Astrocyte (in vitro differentiated cells and primary cell): ENCODE results near the gene TRPV5. TPM values are rescaled to one million over a fixed set of nuclear protein-coding genes. Genes with fewer than 3 reads are reported as not detected.
A peak's percentile ranks its signal among the peaks of the same experiment; 100 is the strongest.

Experiments
- DNase-seq: peaks from one replicate; pipeline ENCODE4 v3.0.0-alpha.2; 2010; ENCODE audit warnings: low read depth
- FAIRE-seq: peaks from 2 replicates; lab custom pipeline; 2011; peaks lifted over from hg19 to GRCh38; lab: Jason Lieb, UNC
- H2AFZ ChIP-seq: 2 replicates; pipeline ENCODE4 v1.6.0; 2012; ENCODE audit warnings: low read depth, low read length, inconsistent platforms
- H3K27ac ChIP-seq: 2 replicates; pipeline ENCODE4 v1.5.1; 2011; ENCODE audit warnings: low read depth, low read length, inconsistent platforms
- H3K27me3 ChIP-seq: 2 replicates; pipeline ENCODE4 v1.6.0; 2011; ENCODE audit warnings: low read length, inconsistent platforms; ENCODE audit not compliant: insufficient read depth
- H3K36me3 ChIP-seq: 2 replicates; pipeline ENCODE4 v1.5.1; 2011; ENCODE audit warnings: low read length, inconsistent platforms; ENCODE audit not compliant: insufficient read depth
- H3K4me1 ChIP-seq: 2 replicates; pipeline ENCODE4 v1.5.1; 2011; ENCODE audit warnings: low read length, inconsistent platforms; ENCODE audit not compliant: insufficient read depth
- H3K4me2 ChIP-seq: 2 replicates; pipeline ENCODE4 v1.6.0; 2012; ENCODE audit warnings: low read length, inconsistent platforms
- H3K4me3 ChIP-seq: 2 replicates; pipeline ENCODE4 v1.5.1; 2011; ENCODE audit warnings: low read depth, mild to moderate bottlenecking, low read length, inconsistent platforms; ENCODE audit not compliant: insufficient read depth
- H3K79me2 ChIP-seq: 2 replicates; pipeline ENCODE4 v1.6.0; 2012; ENCODE audit warnings: mild to moderate bottlenecking, low read length, inconsistent platforms; ENCODE audit not compliant: insufficient read depth
- H3K9ac ChIP-seq: 2 replicates; pipeline ENCODE4 v1.6.0; 2012; ENCODE audit warnings: mild to moderate bottlenecking, low read length, inconsistent platforms
- H3K9me3 ChIP-seq: 2 replicates; pipeline ENCODE4 v1.5.1; 2012; ENCODE audit warnings: low read depth, mild to moderate bottlenecking, low read length, inconsistent platforms; ENCODE audit not compliant: insufficient read depth
- H4K20me1 ChIP-seq: 2 replicates; pipeline ENCODE4 v1.6.0; 2012; ENCODE audit warnings: low read length, inconsistent platforms; ENCODE audit not compliant: insufficient read depth
- H3K27ac Mint-ChIP-seq: one replicate; pipeline ENCODE4 v1.8.0; 2021; ENCODE audit warnings: mild to moderate bottlenecking, mixed read lengths; ENCODE audit not compliant: unreplicated experiment
- H3K27me3 Mint-ChIP-seq: one replicate; pipeline ENCODE4 v1.8.0; 2021; ENCODE audit warnings: low read depth, mixed read lengths; ENCODE audit not compliant: unreplicated experiment
- H3K36me3 Mint-ChIP-seq: one replicate; pipeline ENCODE4 v1.8.0; 2021; ENCODE audit warnings: low read depth, mixed read lengths; ENCODE audit not compliant: unreplicated experiment
- H3K4me1 Mint-ChIP-seq: one replicate; pipeline ENCODE4 v1.8.0; 2021; ENCODE audit warnings: low read depth, mixed read lengths; ENCODE audit not compliant: unreplicated experiment
- H3K4me3 Mint-ChIP-seq: one replicate; pipeline ENCODE4 v1.8.0; 2021; ENCODE audit warnings: mild to moderate bottlenecking, moderate library complexity, mixed read lengths; ENCODE audit not compliant: unreplicated experiment
- H3K9me3 Mint-ChIP-seq: one replicate; pipeline ENCODE4 v1.8.0; 2021; ENCODE audit warnings: mild to moderate bottlenecking, mixed read lengths; ENCODE audit not compliant: unreplicated experiment
- CTCF ChIP-seq: IDR thresholded peaks from 2 replicates; pipeline ENCODE4 v1.5.1; 2011; ENCODE audit warnings: low read depth, mild to moderate bottlenecking, inconsistent platforms, low read length, moderate library complexity; ENCODE audit not compliant: insufficient read depth
- EZH2 ChIP-seq: IDR thresholded peaks from 2 replicates; pipeline ENCODE4 v1.6.1; 2012; ENCODE audit warnings: mild to moderate bottlenecking, low read length, inconsistent platforms; ENCODE audit not compliant: insufficient read depth
- total RNA-seq: library from RNA; stranded (reverse); gene quantifications from 2 replicates; pipeline ENCODE4 v1.2.1, GENCODE V29; 2021

Gene TRPV5
- total RNA-seq, 1 donor from 2014 or later, result not detected

- Histone ChIP-seq H2AFZ (no peak overlapping the region), H3K4me3 (no peak overlapping the region), H3K4me1 (no peaks in the 10 kb centered on the region), H3K27ac (no peak overlapping the region), H3K9me3 (no peaks in the 10 kb centered on the region), H3K36me3 (no peaks in the 10 kb centered on the region), H3K79me2 (no peaks in the 10 kb centered on the region), H3K9ac (no peak overlapping the region), H3K27me3 (peaks cover 11% of the 10 kb centered on the region), H3K4me2 (no peak overlapping the region), H4K20me1 (no peaks in the 10 kb centered on the region)
- H3K4me3 Mint-ChIP-seq, result no peak overlapping the region
- DNase-seq (no peak), FAIRE-seq (no peak)
- no peak overlapping the region for H3K27ac Mint-ChIP-seq
- H3K4me1 Mint-ChIP-seq, result no peaks in the 10 kb centered on the region
- H3K27me3 Mint-ChIP-seq, result peaks cover 47% of the 10 kb centered on the region
- H3K36me3 Mint-ChIP-seq, result peaks cover 3% of the 10 kb centered on the region
- TF ChIP-seq CTCF (no peak), EZH2 (no peak)
- H3K9me3 Mint-ChIP-seq, result no peaks in the 10 kb centered on the region
Observed at GRCh38 chr7:142881586-142882337, 51.8 kb downstream of the TRPV5 start.

GRCh38 chr7:142880876-142881505, 52.6 kb downstream of the TRPV5 start:
- H3K27ac Mint-ChIP-seq, result no peak overlapping the region
- Histone ChIP-seq H2AFZ (no peak overlapping the region), H3K4me2 (no peak overlapping the region), H3K9ac (no peak overlapping the region), H3K4me1 (no peaks in the 10 kb centered on the region), H4K20me1 (no peaks in the 10 kb centered on the region), H3K9me3 (no peaks in the 10 kb centered on the region), H3K36me3 (no peaks in the 10 kb centered on the region), H3K27me3 (peaks cover 11% of the 10 kb centered on the region), H3K4me3 (no peak overlapping the region), H3K27ac (no peak overlapping the region), H3K79me2 (no peaks in the 10 kb centered on the region)
- TF ChIP-seq CTCF (peak; percentile 61), EZH2 (no peak)
- peaks cover 3% of the 10 kb centered on the region for H3K36me3 Mint-ChIP-seq
- no peaks in the 10 kb centered on the region for H3K9me3 Mint-ChIP-seq
- peaks cover 54% of the 10 kb centered on the region for H3K27me3 Mint-ChIP-seq
- no peaks in the 10 kb centered on the region for H3K4me1 Mint-ChIP-seq
- FAIRE-seq (no peak), DNase-seq (no peak)
- no peak overlapping the region for H3K4me3 Mint-ChIP-seq

GRCh38 chr7:142879060-142879459, 54.5 kb downstream of the TRPV5 start:
- Mint-ChIP-seq H3K36me3 (peaks cover 3% of the 10 kb centered on the region), H3K27me3 (peaks cover 64% of the 10 kb centered on the region), H3K4me1 (no peaks in the 10 kb centered on the region), H3K4me3 (no peak overlapping the region), H3K9me3 (peaks cover 12% of the 10 kb centered on the region), H3K27ac (no peak overlapping the region)
- no peak for FAIRE-seq
- H3K9ac ChIP-seq, result no peak overlapping the region
- no peaks in the 10 kb centered on the region for H3K79me2 ChIP-seq
- no peak for DNase-seq
- no peaks in the 10 kb centered on the region for H3K4me1 ChIP-seq
- no peak overlapping the region for H3K4me2 ChIP-seq
- H3K4me3 ChIP-seq, result no peak overlapping the region
- no peaks in the 10 kb centered on the region for H3K9me3 ChIP-seq
- TF ChIP-seq EZH2 (no peak), CTCF (no peak)
- no peak overlapping the region for H2AFZ ChIP-seq
- no peak overlapping the region for H3K27ac ChIP-seq
- H3K36me3 ChIP-seq, result no peaks in the 10 kb centered on the region
- H4K20me1 ChIP-seq, result no peaks in the 10 kb centered on the region
- peaks cover 11% of the 10 kb centered on the region for H3K27me3 ChIP-seq
